Endothelial cell of umbilical vein (primary cell): ENCODE data around the gene MIS12. TPM values are rescaled to one million over a fixed set of nuclear protein-coding genes. Genes with fewer than 3 reads are reported as not detected.

ENCODE experiments used
- polyA plus RNA-seq, 4 experiments: library from polyadenylated mRNA; depleted of rRNA in 3 of 4; stranded (reverse) in 3 of 4; unstranded in 1 of 4; fragments of >200 nt; gene quantifications; 2 replicates each; pipeline versions ENCODE4 v1.2.1 to v1.2.3, GENCODE V29; 2011 to 2012; ENCODE audit warnings: missing spikeins in 1 of 4
- total RNA-seq: library from RNA; stranded (reverse); gene quantifications from 2 replicates; pipeline ENCODE4 v1.2.3, GENCODE V29; 2021

The MIS12 gene
- total and polyA plus RNA-seq, 2 donors (not counting 3 experiments of a cell fraction or from before 2014, with no cell fraction given): 8.3 to 20.1 TPM

Other genes starting within 250 kb of the MIS12 start
- 54.8 and 55.3 TPM in 2 replicates for gene RABEP1, start 204.3 kb upstream of the MIS12 start, total RNA-seq
- gene RABEP1, start 204.3 kb upstream of the MIS12 start, polyA plus RNA-seq: 8.9 and 10.1 TPM in 2 replicates
- 87.4 and 95.8 TPM in 2 replicates for gene NUP88, start 66.9 kb upstream of the MIS12 start, total RNA-seq
- 50.9 and 52.5 TPM in 2 replicates for gene NUP88, start 66.9 kb upstream of the MIS12 start, polyA plus RNA-seq
- gene RPAIN, start 66.4 kb upstream of the MIS12 start, total RNA-seq: 55.9 and 56.5 TPM in 2 replicates
- gene RPAIN, start 66.4 kb upstream of the MIS12 start, polyA plus RNA-seq: 36.1 and 39.3 TPM in 2 replicates
- gene C1QBP, start 47.4 kb upstream of the MIS12 start, total RNA-seq: 201 and 218 TPM in 2 replicates
- 110 and 144 TPM in 2 replicates for gene C1QBP, start 47.4 kb upstream of the MIS12 start, polyA plus RNA-seq
- 24.4 and 25.3 TPM in 2 replicates for gene DHX33, start 17.6 kb upstream of the MIS12 start, total RNA-seq
- 14.2 and 16.8 TPM in 2 replicates for gene DHX33, start 17.6 kb upstream of the MIS12 start, polyA plus RNA-seq
- gene DERL2, start 388 bp upstream of the MIS12 start, total RNA-seq: 72.4 and 84.5 TPM in 2 replicates
- 84.7 and 117 TPM in 2 replicates for gene DERL2, start 388 bp upstream of the MIS12 start, polyA plus RNA-seq
- 50.0 and 53.9 TPM in 2 replicates for gene NLRP1, start 97.9 kb downstream of the MIS12 start, total RNA-seq
- gene NLRP1, start 97.9 kb downstream of the MIS12 start, polyA plus RNA-seq: 43.8 and 48.6 TPM in 2 replicates